Vagina (tissue), 2 donors: ENCODE results near the gene MYOD1.

Experiments used
- POLR2AphosphoS5 ChIP-seq, 2 donors: sonication (generic); formaldehyde crosslinking; IDR thresholded peaks; one replicate each; pipeline ENCODE4 v1.9.0; 2017; ENCODE audit warnings: antibody characterized with exemption in 2 of 2, mild to moderate bottlenecking in 2 of 2, low read depth in 1 of 2; ENCODE audit not compliant: insufficient read depth in 1 of 2
- TF ChIP-seq, protein P1 (sequence below), 3 experiments: fragments of 450-650 bp in 2 of 3; fragments of 200-600 bp in 1 of 3; sonication (generic) in 1 of 3; IDR thresholded peaks; one replicate each; pipeline ENCODE4 v1.5.1; 2017 to 2019; ENCODE audit warnings: antibody characterized with exemption in 3 of 3, mild to moderate bottlenecking in 2 of 3, moderate library complexity in 2 of 3

GRCh38 chr11:17686231-17686980, 33.0 kb upstream of the MYOD1 start:
- TF ChIP-seq, protein P1, sequence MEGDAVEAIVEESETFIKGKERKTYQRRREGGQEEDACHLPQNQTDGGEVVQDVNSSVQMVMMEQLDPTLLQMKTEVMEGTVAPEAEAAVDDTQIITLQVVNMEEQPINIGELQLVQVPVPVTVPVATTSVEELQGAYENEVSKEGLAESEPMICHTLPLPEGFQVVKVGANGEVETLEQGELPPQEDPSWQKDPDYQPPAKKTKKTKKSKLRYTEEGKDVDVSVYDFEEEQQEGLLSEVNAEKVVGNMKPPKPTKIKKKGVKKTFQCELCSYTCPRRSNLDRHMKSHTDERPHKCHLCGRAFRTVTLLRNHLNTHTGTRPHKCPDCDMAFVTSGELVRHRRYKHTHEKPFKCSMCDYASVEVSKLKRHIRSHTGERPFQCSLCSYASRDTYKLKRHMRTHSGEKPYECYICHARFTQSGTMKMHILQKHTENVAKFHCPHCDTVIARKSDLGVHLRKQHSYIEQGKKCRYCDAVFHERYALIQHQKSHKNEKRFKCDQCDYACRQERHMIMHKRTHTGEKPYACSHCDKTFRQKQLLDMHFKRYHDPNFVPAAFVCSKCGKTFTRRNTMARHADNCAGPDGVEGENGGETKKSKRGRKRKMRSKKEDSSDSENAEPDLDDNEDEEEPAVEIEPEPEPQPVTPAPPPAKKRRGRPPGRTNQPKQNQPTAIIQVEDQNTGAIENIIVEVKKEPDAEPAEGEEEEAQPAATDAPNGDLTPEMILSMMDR (IDR thresholded peaks at IDR 0.05) = no peak
- TF ChIP-seq POLR2AphosphoS5 (IDR thresholded peaks at IDR 0.05; ENCODE audit: insufficient read depth in 1 of 2, low read depth in 1 of 2) = no peak
